Type B pancreatic cell (in vitro differentiated cells): ENCODE data around the gene EID1. TPM values are rescaled to one million over a fixed set of nuclear protein-coding genes. Genes with fewer than 3 reads are reported as not detected.

Source experiments
- DNase-seq: peaks from one replicate; pipeline ENCODE4 v3.0.0; 2021; ENCODE audit warnings: mixed read lengths; ENCODE audit not compliant: unreplicated experiment; ENCODE audit errors: extremely low spot score
- H3K27ac Mint-ChIP-seq: 2 replicates; pipeline ENCODE4 v1.8.0; 2021; ENCODE audit warnings: mild to moderate bottlenecking, mixed read lengths
- H3K27me3 Mint-ChIP-seq: 2 replicates; pipeline ENCODE4 v1.8.0; 2021; ENCODE audit warnings: mixed read lengths
- H3K36me3 Mint-ChIP-seq: 2 replicates; pipeline ENCODE4 v1.8.0; 2021; ENCODE audit warnings: mixed read lengths
- H3K4me1 Mint-ChIP-seq: one replicate; pipeline ENCODE4 v1.8.0; 2021; ENCODE audit warnings: mixed read lengths; ENCODE audit not compliant: unreplicated experiment
- H3K4me3 Mint-ChIP-seq: 2 replicates; pipeline ENCODE4 v1.8.0; 2021; ENCODE audit warnings: mild to moderate bottlenecking, mixed read lengths
- H3K9me3 Mint-ChIP-seq: 2 replicates; pipeline ENCODE4 v1.8.0; 2021; ENCODE audit warnings: mixed read lengths
- total RNA-seq: library from RNA; stranded (reverse); gene quantifications from 2 replicates; pipeline ENCODE4 v1.2.1, GENCODE V29; 2021; ENCODE audit warnings: low replicate concordance
- TF ChIP-seq, protein P1 (sequence below): fragments of 200-600 bp; sonication (generic); conservative IDR thresholded peaks from 2 replicates; pipeline ENCODE4 v1.5.0; 2021; ENCODE audit warnings: antibody characterized with exemption, mild to moderate bottlenecking

The EID1 gene
- total RNA-seq, 1 donor from 2014 or later: 164 TPM

DNA sequence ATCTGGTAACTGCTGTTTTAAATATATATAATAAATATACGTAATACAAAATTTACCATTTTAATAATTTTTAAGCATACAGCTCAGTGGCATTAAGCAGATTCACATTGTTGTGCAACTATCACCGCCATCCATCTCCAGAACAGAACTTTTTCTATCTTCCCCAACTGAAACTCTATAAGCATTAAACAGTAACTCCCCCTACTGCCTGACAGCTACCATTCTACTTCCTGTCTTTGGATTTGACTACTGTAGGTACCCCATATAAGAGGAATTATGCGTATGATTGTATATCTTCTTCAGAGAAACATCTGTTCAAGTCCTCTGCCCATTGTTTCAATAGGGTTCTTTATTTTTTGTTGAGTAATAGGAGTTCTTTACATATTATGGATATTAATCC, 36.8 kb downstream of the EID1 start:
- Mint-ChIP-seq H3K4me1 (peaks cover 8% of the 10 kb centered on the region), H3K27ac (no peak overlapping the region), H3K27me3 (no peaks in the 10 kb centered on the region), H3K36me3 (no peaks in the 10 kb centered on the region), H3K4me3 (no peak overlapping the region), H3K9me3 (peaks cover 3% of the 10 kb centered on the region)
- DNase-seq: no peak
- TF ChIP-seq, protein P1, sequence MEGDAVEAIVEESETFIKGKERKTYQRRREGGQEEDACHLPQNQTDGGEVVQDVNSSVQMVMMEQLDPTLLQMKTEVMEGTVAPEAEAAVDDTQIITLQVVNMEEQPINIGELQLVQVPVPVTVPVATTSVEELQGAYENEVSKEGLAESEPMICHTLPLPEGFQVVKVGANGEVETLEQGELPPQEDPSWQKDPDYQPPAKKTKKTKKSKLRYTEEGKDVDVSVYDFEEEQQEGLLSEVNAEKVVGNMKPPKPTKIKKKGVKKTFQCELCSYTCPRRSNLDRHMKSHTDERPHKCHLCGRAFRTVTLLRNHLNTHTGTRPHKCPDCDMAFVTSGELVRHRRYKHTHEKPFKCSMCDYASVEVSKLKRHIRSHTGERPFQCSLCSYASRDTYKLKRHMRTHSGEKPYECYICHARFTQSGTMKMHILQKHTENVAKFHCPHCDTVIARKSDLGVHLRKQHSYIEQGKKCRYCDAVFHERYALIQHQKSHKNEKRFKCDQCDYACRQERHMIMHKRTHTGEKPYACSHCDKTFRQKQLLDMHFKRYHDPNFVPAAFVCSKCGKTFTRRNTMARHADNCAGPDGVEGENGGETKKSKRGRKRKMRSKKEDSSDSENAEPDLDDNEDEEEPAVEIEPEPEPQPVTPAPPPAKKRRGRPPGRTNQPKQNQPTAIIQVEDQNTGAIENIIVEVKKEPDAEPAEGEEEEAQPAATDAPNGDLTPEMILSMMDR: no peak

DNA sequence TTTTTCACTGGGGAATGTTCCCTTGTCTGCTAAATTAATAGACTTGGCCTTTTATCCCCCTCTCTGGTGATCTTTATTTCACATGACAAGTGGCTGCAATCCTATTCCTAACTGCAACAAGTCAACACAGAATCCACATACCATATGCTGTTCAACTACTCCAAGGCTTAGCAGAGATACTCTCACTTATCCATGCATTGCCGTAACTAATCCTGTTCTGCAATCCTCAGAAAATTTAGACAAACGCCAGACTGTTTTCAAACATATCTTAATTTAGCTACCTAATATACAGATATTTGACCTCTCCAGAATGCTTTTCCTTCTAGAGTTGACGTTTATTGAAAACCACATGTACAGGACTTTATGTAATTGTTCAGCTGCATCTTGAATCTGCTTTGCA, 37.9 kb downstream of the EID1 start:
- no peak overlapping the region for H3K27ac Mint-ChIP-seq
- DNase-seq: no peak
- TF ChIP-seq, protein P1: no peak

DNA sequence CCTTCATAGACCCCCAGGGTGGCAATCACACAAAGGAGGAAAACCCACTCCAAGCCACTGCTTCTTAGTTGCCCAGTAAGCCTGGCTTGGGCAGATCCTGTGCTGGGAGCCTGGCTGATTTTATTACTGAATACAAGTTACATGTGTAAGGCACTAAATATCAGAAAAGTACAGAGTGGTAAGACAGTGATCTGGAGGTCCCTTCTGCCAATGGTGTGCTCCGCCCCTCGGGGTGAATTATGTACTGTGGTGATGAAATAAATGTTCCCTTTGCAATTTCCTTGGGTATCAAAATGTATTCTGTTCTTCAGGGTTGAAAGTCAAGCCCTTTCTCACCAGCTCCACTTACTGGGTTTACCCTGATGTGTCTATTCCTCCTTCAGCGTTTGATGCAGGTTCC, 38.8 kb downstream of the EID1 start:
- H3K27ac Mint-ChIP-seq: no peak overlapping the region
- H3K4me1 Mint-ChIP-seq: peaks cover 8% of the 10 kb centered on the region
- no peaks in the 10 kb centered on the region for H3K36me3 Mint-ChIP-seq
- peaks cover 4% of the 10 kb centered on the region for H3K9me3 Mint-ChIP-seq
- no peak overlapping the region for H3K4me3 Mint-ChIP-seq
- TF ChIP-seq, protein P1: no peak
- no peaks in the 10 kb centered on the region for H3K27me3 Mint-ChIP-seq
- no peak for DNase-seq

More for the DNA sequence above, 37.9 kb downstream of the EID1 start:
- H3K4me3 Mint-ChIP-seq: no peak overlapping the region
- H3K36me3 Mint-ChIP-seq: no peaks in the 10 kb centered on the region
- H3K4me1 Mint-ChIP-seq: peaks cover 8% of the 10 kb centered on the region
- H3K9me3 Mint-ChIP-seq: peaks cover 4% of the 10 kb centered on the region
- no peaks in the 10 kb centered on the region for H3K27me3 Mint-ChIP-seq

DNA sequence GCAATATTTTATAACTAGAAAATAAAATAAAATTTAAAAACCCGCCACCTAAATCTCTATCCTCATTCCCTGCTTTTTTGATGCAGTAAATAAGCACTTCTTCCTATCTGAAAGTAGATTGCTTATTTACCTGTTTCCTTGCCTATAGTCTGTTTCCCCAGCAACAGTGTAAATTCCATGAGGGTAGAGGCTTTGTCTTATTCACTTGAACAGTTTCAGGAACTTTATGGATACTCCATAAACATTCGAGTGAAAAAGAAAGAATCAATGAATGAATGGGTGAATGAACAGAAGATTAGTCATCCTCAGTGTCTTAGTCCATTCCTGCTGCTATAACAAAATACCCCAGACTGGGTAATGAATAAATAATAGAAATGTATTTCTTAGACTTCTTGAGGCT, 44.1 kb downstream of the EID1 start:
- H3K27me3 Mint-ChIP-seq: no peaks in the 10 kb centered on the region
- no peak for DNase-seq
- H3K9me3 Mint-ChIP-seq: peaks cover 4% of the 10 kb centered on the region
- H3K4me1 Mint-ChIP-seq: peaks cover 7% of the 10 kb centered on the region
- no peak overlapping the region for H3K4me3 Mint-ChIP-seq
- H3K36me3 Mint-ChIP-seq: no peaks in the 10 kb centered on the region
- no peak overlapping the region for H3K27ac Mint-ChIP-seq
- TF ChIP-seq, protein P1: no peak

DNA sequence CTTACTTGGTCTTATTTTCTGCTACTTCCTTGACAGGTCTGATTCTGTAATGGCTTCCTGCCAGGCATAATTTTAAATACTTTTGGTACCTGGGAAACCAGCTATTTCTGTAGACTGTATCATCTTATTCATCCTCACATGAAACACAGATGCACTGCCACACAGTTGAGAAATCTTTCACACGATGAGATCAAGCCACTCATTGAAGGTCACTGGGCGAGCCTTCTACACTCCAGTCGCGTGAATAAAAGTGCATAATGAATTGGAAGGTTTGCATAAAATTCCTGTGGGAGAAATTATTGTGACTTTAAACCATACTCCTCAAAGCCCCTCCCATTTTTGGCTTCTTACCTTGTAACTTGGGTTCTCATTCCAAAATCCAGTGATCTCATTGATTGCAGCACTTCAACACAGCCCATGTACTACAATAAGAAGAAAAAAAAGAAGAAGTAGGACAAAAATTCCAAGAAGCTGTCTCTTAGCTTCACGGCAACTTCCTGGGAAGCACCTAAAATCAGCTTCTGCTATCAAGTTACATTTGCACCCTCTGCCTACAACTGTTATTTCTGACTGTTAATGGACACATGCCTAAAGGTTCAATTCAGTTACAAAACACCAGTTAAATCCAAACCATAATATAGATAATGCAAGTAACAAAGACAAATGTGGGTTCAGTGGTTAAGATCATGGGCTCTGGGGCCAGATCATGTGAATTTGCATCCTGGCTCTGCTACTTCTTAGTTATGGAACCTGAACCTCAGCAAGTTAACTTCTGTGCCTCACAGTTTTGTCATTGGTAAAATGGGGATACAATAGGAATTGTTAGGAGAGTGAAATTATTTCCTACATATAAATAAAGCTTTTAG, 46.8 kb downstream of the EID1 start:
- no peaks in the 10 kb centered on the region for H3K27me3 Mint-ChIP-seq
- DNase-seq: no peak
- H3K27ac Mint-ChIP-seq: no peak overlapping the region
- H3K4me3 Mint-ChIP-seq: no peak overlapping the region
- peaks cover 7% of the 10 kb centered on the region for H3K4me1 Mint-ChIP-seq
- TF ChIP-seq, protein P1: no peak
- H3K36me3 Mint-ChIP-seq: no peaks in the 10 kb centered on the region
- peaks cover under 1% of the 10 kb centered on the region for H3K9me3 Mint-ChIP-seq
